ENCODE measurements around the gene SVOP. TPM values are rescaled to one million over a fixed set of nuclear protein-coding genes. Genes with fewer than 3 reads are reported as not detected.

Gene SVOP
- total RNA-seq, 4 donors from 2014 or later: not detected

GRCh38 chr12:109016016-109016415, 4.9 kb downstream of the SVOP start:
- no peak for TF ChIP-seq CTCF (IDR thresholded peaks at IDR 0.05; ENCODE audit: low read depth)

GRCh38 chr12:109014984-109015765, 5.7 kb downstream of the SVOP start:
- no peak for TF ChIP-seq CTCF (IDR thresholded peaks at IDR 0.05; ENCODE audit: low read depth)

- TF ChIP-seq CTCF (IDR thresholded peaks at IDR 0.05; ENCODE audit: low read depth): no peak
These were observed 10.6 kb downstream of the SVOP start for GRCh38 chr12:109010259-109010658.

- TF ChIP-seq CTCF (IDR thresholded peaks at IDR 0.05; ENCODE audit: low read depth): no peak
These were observed 11.1 kb downstream of the SVOP start for GRCh38 chr12:109009766-109010165.

- no peak for TF ChIP-seq CTCF (IDR thresholded peaks at IDR 0.05; ENCODE audit: low read depth)
These were observed 16.9 kb downstream of the SVOP start for GRCh38 chr12:109004017-109004416.

- no peak for TF ChIP-seq CTCF (IDR thresholded peaks at IDR 0.05; ENCODE audit: low read depth)
These were observed 24.5 kb downstream of the SVOP start for GRCh38 chr12:108996320-108996719.

GRCh38 chr12:108995370-108995992, 25.4 kb downstream of the SVOP start:
- TF ChIP-seq CTCF (IDR thresholded peaks at IDR 0.05; ENCODE audit: low read depth): no peak

All from subcutaneous adipose tissue (tissue), 4 donors.